Suppressor macrophage (primary cell): Measurements from ENCODE around the gene FRMD8.

Experiments
- DNase-seq, 4 experiments: peaks; one replicate each; pipeline ENCODE4 v3.0.0-alpha.2; 2020 to 2022

Gene FRMD8

GRCh38 chr11:65454696-65455456 is 68.4 kb downstream of the FRMD8 start:
- DNase-seq, result peak; percentile 92 to 96 (median 94)

- DNase-seq, result no peak
Observed at GRCh38 chr11:65456418-65456817, 70.0 kb downstream of the FRMD8 start.

GRCh38 chr11:65459552-65459951 is 73.1 kb downstream of the FRMD8 start:
- DNase-seq, result no peak
